GM19463 (cell line): ENCODE data around the gene LURAP1L.

Source experiments
- ATAC-seq: cut with Tn5 transposase; IDR thresholded peaks from one replicate; pipeline ENCODE4 v1.9.1; 2021; ENCODE audit warnings: mild to moderate bottlenecking, moderate library complexity; ENCODE audit not compliant: unreplicated experiment

Gene LURAP1L

GRCh38 chr9:12776513-12777055 is 1.8 kb downstream of the LURAP1L start:
- ATAC-seq, result no peak

GRCh38 chr9:12777121-12778022 is 2.6 kb downstream of the LURAP1L start:
- ATAC-seq, result no peak

DNA sequence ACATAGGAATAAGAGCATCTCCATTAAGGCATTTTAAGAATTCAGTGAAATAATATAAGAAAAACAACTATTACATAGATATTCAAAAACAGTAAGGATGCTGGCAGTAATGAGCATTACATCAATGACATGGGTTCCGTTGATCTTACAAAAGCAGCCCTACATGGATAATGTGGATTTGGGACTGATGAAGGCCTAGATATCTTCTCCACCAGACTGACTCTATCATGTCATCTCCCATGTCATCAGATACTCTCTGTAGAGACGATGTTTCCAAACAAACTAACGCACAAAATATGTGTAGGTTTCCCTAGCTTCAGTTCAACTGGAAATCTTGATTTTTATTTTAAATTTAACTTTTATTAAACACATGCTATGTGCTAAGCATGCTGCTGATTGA is 3.6 kb downstream of the LURAP1L start:
- ATAC-seq, result no peak

- ATAC-seq, result no peak
These were observed 6.5 kb downstream of the LURAP1L start for GRCh38 chr9:12781226-12781733.

DNA sequence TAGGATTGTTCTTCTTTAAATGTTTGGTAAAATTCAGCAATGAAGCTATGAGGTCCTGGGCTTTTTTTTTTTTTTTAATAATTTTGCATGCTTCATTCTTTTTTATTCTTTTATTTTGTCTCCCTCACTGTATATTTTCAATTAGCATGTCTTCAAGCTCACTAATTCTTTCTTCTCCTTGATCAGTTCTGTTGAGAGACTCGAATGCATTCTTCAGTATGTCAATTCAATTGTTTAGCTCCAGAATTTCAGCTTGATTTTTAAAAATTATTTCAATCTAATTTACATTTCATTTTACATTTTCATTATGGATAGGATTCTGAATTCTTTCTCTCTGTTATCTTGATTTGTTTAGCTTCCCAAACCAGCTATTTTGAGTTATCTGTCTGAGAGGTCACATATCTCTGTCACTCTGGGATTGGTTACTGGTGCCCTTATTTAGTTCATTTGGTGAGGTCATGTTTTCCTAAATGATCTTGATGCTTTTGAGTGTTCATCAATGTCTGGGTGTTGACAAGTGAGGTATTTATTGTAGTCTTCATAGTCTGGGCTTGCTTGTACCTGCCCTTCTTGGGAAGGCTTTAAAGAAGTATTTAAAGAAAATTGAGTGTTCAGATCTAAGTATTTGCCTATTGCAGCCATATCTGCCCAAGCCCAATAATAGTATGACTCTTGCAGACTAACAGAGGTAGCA is 9.1 kb downstream of the LURAP1L start:
- no peak for ATAC-seq

DNA sequence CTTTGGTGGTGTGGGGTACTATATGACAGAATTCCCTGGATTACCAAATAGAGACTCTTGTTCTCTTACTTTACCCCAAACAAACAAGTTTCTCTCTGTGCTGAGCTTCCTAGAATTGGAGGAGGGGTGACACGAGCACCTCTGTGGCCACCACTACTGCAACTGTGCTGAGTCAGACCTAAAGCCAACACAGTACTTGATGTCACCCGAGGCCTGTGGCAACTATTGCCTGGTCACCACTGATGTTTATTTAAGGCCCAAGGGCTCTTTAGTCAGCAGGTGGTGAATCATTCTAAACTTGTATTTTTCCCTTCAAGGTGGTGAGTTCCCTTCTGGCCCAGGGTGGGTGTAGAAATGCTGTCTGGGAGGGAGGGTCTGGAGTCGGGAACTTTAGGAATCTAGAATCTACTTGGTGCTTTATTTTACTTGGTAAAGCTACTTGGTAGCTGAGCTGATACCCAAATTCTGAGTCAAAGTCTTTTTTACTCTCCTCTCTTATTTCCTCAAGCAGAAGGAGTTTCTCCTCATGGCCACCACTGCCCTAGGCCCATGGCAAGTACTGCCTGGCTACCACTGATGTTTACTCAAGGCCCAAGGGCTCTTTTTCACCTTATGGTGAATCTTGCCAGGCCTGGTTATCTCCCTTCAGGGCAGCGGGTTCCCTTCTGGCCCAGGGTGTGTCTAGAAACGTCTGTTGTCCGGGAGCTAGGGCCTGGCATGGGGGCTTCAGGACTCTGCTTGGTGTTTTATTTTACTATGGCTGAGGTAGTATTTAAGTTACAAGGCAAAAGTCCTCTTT is 9.8 kb downstream of the LURAP1L start:
- peak; percentile 85 for ATAC-seq

DNA sequence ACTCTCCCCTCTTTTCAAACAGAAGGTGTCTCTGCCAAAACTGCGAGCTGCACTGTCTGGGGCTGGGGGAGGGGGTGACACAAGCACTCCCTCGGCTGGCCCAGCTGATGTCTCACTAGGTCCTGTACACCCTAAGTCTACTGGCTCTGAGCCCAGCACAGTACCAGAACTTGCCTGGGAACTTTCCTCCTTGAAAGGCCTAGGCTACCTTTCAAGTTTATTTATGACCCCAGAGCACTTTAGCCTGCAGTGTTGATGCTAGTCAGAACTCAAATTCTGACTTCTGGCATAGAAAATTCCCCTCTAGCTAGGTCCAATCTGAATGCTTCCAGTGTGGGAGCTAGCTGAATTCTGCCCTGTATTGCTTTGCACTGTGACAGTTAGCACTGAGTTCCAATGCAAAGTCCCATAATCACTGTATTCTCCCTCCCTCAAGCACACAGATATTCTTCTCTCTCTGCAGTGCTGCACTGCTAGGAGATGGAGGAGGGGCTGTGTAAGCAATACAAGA is 10.5 kb downstream of the LURAP1L start:
- no peak for ATAC-seq

- ATAC-seq, result no peak
These were observed 11.1 kb downstream of the LURAP1L start for GRCh38 chr9:12785941-12786340.

GRCh38 chr9:12790001-12790400 is 15.2 kb downstream of the LURAP1L start:
- no peak for ATAC-seq

DNA sequence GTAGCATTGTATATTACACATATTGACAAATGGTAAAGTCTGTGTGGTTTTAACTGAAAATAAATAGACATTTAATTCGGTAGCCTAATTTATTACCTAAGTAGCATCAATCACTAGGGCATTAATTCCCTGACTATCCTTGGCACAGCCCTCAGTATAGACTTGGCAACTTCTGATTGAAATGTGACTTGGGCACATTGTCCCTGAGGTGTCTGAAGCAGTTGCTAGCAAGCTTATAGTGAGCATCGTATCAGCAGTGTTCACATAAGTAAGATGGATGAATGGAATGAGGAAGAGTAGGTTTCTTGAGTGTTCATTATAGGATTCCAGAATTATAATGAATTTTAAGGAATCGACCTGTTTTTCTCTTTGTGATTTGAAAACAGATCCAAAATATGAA is 16.1 kb downstream of the LURAP1L start:
- ATAC-seq, result no peak

DNA sequence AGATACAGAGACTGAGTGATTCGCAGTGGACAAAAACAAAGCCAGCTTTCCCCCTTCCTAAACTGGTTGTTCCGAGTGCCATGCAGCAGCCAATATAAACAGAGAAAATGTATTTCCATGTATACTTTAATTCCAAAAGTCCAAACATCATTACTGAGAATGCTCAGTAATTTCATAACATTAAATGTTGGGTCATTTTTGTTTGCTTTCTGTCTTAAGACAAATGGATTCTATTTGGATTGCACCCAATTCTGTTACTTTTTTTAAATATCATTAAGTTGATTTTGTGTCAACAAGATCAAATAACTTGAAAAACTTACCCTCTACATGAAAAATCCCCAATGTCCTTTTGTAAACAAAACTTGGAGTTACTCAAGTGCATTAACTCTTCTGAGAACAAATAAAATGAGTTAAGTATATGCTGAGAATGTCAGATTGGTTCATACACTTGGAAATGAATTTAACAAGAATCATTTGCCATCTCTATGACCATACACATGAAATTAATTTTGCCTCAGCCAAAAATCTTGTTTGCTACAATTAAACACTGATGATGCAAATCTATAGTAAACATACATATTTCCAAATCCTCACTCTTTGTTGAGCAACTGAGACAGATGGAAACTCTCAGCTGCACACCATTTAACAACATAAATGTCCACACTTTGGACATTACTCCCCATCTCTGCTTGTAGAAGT is 19.4 kb downstream of the LURAP1L start:
- no peak for ATAC-seq

GRCh38 chr9:12796601-12797000 is 21.8 kb downstream of the LURAP1L start:
- ATAC-seq, result no peak

GRCh38 chr9:12797037-12797436 is 22.2 kb downstream of the LURAP1L start:
- ATAC-seq, result no peak

DNA sequence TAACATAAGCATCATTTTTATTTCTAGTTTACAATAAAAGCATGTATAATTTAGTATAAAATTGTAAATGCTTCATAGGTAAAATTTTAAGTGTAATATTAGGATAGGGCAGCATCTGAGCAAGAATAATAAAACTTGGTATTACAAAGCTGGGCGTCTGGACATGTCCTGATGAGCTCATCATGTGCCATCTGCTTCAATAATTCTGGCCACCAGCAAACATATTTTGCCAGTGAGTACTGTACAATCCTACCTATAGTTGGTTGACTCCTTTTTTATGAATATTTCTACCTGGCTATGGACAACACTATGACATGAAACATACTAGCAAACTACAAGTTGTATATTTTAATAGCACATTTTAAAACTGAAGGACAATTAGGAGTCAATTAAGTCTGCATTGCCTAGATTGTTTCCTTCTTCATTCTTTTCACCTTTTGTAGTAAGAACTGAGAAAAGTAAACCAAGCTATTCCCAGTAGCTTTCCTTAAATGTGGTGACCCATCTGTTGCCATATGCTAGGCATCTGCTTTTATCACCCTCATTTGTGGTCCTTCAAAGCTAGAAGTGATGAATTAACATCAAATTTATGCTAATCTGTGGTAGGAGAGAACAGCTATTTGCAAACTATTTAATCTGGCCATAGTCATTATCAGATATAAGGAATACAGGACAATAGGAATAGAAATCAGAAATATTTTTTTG is 23.4 kb downstream of the LURAP1L start:
- no peak for ATAC-seq

- ATAC-seq, result no peak
These were observed 26.4 kb downstream of the LURAP1L start for GRCh38 chr9:12801187-12801586.

- ATAC-seq, result no peak
These were observed 26.8 kb downstream of the LURAP1L start for GRCh38 chr9:12801663-12802062.

- ATAC-seq, result no peak
These were observed 27.3 kb downstream of the LURAP1L start for GRCh38 chr9:12802093-12802492.

DNA sequence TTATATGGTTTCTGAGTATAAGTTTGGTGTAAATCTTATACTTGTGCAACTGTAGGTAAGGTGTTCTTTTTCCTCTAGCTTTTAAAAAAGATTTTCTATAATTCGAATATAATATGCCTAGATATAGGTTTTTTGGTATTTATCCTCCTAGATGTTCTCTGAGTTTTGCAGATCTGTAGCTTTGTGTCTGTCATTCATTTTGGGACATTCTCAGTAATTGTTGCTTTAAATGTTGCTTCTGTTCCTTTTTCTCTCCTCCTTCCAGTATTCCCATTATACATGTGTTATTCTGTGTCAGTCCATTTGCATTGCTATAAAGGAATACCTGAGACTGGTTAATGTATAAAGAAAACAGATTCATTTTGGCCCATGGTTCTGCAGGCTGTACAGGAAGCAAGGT is 33.7 kb downstream of the LURAP1L start:
- ATAC-seq, result no peak

- no peak for ATAC-seq
These were observed 34.9 kb downstream of the LURAP1L start for GRCh38 chr9:12809720-12810119.
